Diencephalon (tissue), 1 donor: ENCODE data around the gene KDM6A. TPM values are rescaled to one million over a fixed set of nuclear protein-coding genes. Genes with fewer than 3 reads are reported as not detected.

ENCODE experiments used
- total RNA-seq: library from RNA; depleted of rRNA; stranded (reverse); fragments of >200 nt; gene quantifications from one replicate; pipeline ENCODE4 v1.2.3, GENCODE V29; 2014

The KDM6A gene
- 30.9 TPM for total RNA-seq

GRCh38 chrX:44872821-44873414 is at the start of gene KDM6A:
Gene KDM6A, plus strand, starts transcription at chrX:44873188. Its CDS starts 364 bp downstream, at chrX:44873552.

GRCh38 chrX:44843753-44844152 is 29.2 kb upstream of the KDM6A start, which contains the start of gene DUSP21:
Gene DUSP21, plus strand, starts transcription at chrX:44844021. Its CDS starts 112 bp downstream, at chrX:44844133.

Other genes with a start within 250 kb of the KDM6A start
- not detected for gene DUSP21, start 29.2 kb upstream of the KDM6A start, total RNA-seq